Mucosa of descending colon (tissue), 3 donors: ENCODE results near the gene VWA1. TPM values are rescaled to one million over a fixed set of nuclear protein-coding genes. Genes with fewer than 3 reads are reported as not detected.
A peak's percentile ranks its signal among the peaks of the same experiment; 100 is the strongest.

Experiments
- ATAC-seq: fragments of 200-7000 bp; cut with Tn5 transposase; one replicate; pipeline ENCODE4 v1.9.1; 2020; ENCODE audit warnings: mild to moderate bottlenecking, moderate library complexity
- DNase-seq, 3 donors: peaks; one replicate each; pipeline ENCODE4 v3.0.0-alpha.2; 2020
- H3K36me3 ChIP-seq: fragments of 200-600 bp; one replicate; pipeline ENCODE4 v1.8.0; 2021; ENCODE audit warnings: low read depth, mild to moderate bottlenecking
- H3K4me1 ChIP-seq: fragments of 200-600 bp; one replicate; pipeline ENCODE4 v1.8.0; 2021; ENCODE audit warnings: low read depth, mild to moderate bottlenecking
- H3K4me3 ChIP-seq: fragments of 200-600 bp; one replicate; pipeline ENCODE4 v1.8.0; 2021; ENCODE audit warnings: mild to moderate bottlenecking
- H3K9me3 ChIP-seq: fragments of 200-600 bp; one replicate; pipeline ENCODE4 v1.8.0; 2021; ENCODE audit warnings: mild to moderate bottlenecking
- CTCF ChIP-seq: fragments of 200-600 bp; IDR thresholded peaks from one replicate; pipeline ENCODE4 v1.8.0; 2022; ENCODE audit warnings: antibody characterized with exemption, mild to moderate bottlenecking
- intact Hi-C, 2 donors: fragments of 100-400 bp; cut with DNase I in 1 of 2; cut with micrococcal nuclease in 1 of 2; formaldehyde crosslinking; loops; one replicate each; pipeline versions ENCODE4 v1.11.0 to v1.11.1; 2022; cut with DNase I, micrococcal nuclease
- total RNA-seq, 3 donors: library from RNA; stranded (reverse); fragmentation: NEBNext Ultra II Directional in 2 of 3; extraction: Animal tissue kit (Norgen Biotek cat#: 25700) in 2 of 3; gene quantifications; one replicate each; pipeline versions ENCODE4 v1.2.1 to v1.2.4, GENCODE V29; 2021 to 2023
- donor health status: DM: no; HTN: no; CAD: no; lungs with moderate emphysema.
- donor health status: DM: no; HTN: no; CAD: no.
- donor health status: DM: no; HTN: yes; CAD: no.

The VWA1 gene
- total RNA-seq, 3 donors from 2014 or later: 38.5 to 89.4 (median 74.3) TPM

- Histone ChIP-seq H3K4me3 (no peak overlapping the region), H3K4me1 (peaks cover 39% of the 10 kb centered on the region), H3K36me3 (no peaks in the 10 kb centered on the region), H3K9me3 (no peaks in the 10 kb centered on the region)
- no peak for ATAC-seq
- intact Hi-C loops: no loop called here
- TF ChIP-seq CTCF: no peak
- DNase-seq: peak in 1 of 3 donors; percentile 48
Observed at GRCh38 chr1:1429671-1430073, 5.8 kb upstream of the VWA1 start.

GRCh38 chr1:1430114-1430982 is 5.1 kb upstream of the VWA1 start:
- ATAC-seq: no peak
- Histone ChIP-seq H3K36me3 (no peaks in the 10 kb centered on the region), H3K4me1 (peaks cover 46% of the 10 kb centered on the region), H3K4me3 (no peak overlapping the region), H3K9me3 (no peaks in the 10 kb centered on the region)
- DNase-seq: peak; percentile 48 to 74 (median 61)
- intact Hi-C loops: no loop called here
- TF ChIP-seq CTCF: no peak

GRCh38 chr1:1430992-1431844 is 4.3 kb upstream of the VWA1 start:
- peak; percentile 27 for ATAC-seq
- intact Hi-C loops: no loop called here
- no peaks in the 10 kb centered on the region for H3K9me3 ChIP-seq
- H3K4me3 ChIP-seq: no peak overlapping the region
- TF ChIP-seq CTCF: no peak
- peak in 2 of 3 donors; percentile 42 to 62 for DNase-seq
- peaks cover 51% of the 10 kb centered on the region for H3K4me1 ChIP-seq
- no peaks in the 10 kb centered on the region for H3K36me3 ChIP-seq

GRCh38 chr1:1431845-1432273 is 3.6 kb upstream of the VWA1 start:
- Histone ChIP-seq H3K9me3 (no peaks in the 10 kb centered on the region), H3K36me3 (no peaks in the 10 kb centered on the region), H3K4me1 (peaks cover 54% of the 10 kb centered on the region), H3K4me3 (no peak overlapping the region)
- ATAC-seq: peak; percentile 66
- intact Hi-C loops: no loop called here
- TF ChIP-seq CTCF: no peak
- DNase-seq: peak; percentile 70 to 88 (median 81)

GRCh38 chr1:1432274-1432950 is 3.1 kb upstream of the VWA1 start:
- H3K4me1 ChIP-seq: peaks cover 60% of the 10 kb centered on the region
- DNase-seq (peak in 2 of 3 donors; percentile 52 to 60), ATAC-seq (peak; percentile 4)
- no peaks in the 10 kb centered on the region for H3K9me3 ChIP-seq
- H3K4me3 ChIP-seq: no peak overlapping the region
- intact Hi-C loops: no loop called here
- TF ChIP-seq CTCF: no peak
- H3K36me3 ChIP-seq: no peaks in the 10 kb centered on the region
